Measurements from ENCODE around the gene LPO. TPM values are rescaled to one million over a fixed set of nuclear protein-coding genes. Genes with fewer than 3 reads are reported as not detected.
A peak's percentile ranks its signal among the peaks of the same experiment; 100 is the strongest.

LPO gene
- total and polyA plus RNA-seq, 2 donors (not counting 1 experiment from before 2014, with no cell fraction given), result not detected

DNA sequence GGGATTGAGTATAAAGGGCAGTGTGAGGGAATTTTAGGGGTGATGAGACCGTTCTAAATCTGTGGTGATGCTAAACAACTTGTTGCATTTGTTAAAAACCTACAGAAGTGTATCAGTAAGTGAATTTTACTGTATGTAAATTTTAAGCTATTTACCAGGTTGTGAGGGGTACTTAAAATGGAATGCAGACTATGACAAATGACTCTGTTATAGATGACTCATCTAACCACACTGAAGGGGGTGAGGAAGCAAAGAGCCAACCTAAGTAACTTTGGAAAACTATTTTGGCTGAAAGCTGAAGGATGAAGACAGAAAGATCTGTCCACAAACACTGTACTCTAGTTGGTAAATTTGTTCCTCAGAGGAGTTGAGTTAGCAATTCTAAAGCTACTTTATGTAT lies 14.1 kb upstream of the LPO start:
- no peak overlapping the region for H2AFZ ChIP-seq (ENCODE audit: low read length)
- no peaks in the 10 kb centered on the region for H4K20me1 ChIP-seq (ENCODE audit: control insufficient read depth, extremely low read depth, insufficient read depth, low read length)
- H3K27me3 ChIP-seq (ENCODE audit: control insufficient read depth, insufficient read depth, low read length), result no peaks in the 10 kb centered on the region
- no peak overlapping the region for H3K4me2 ChIP-seq (ENCODE audit: extremely low read depth, insufficient read depth, low read length)
- TF ChIP-seq EZH2 (IDR thresholded peaks at IDR 0.05; ENCODE audit: low read length, missing control alignments) (no peak), CTCF (conservative IDR thresholded peaks at IDR 0.05 in 1 of 2, IDR thresholded peaks at IDR 0.05 in 1 of 2; ENCODE audit: low read depth in 1 of 2, low read length in 2 of 2) (no peak)
- H3K79me2 ChIP-seq (ENCODE audit: control insufficient read depth, insufficient read depth, low read length), result no peaks in the 10 kb centered on the region
- no peaks in the 10 kb centered on the region for H3K36me3 ChIP-seq (ENCODE audit: control insufficient read depth, insufficient read depth, low read length)
- H3K4me3 ChIP-seq (replicated peaks in 1 of 4; ENCODE audit: control extremely low read depth in 1 of 4, insufficient read depth in 1 of 4, low read depth in 3 of 4, low read length in 4 of 4), result no peak overlapping the region
- H3K9me3 ChIP-seq (ENCODE audit: control insufficient read depth, insufficient read depth, low read depth, low read length), result no peaks in the 10 kb centered on the region
- H3K9ac ChIP-seq (ENCODE audit: insufficient read depth, low read length), result peak overlapping the region; percentile 23
- H3K4me1 ChIP-seq (ENCODE audit: control insufficient read depth, extremely low read depth, insufficient read depth, low read length), result no peaks in the 10 kb centered on the region
- H3K27ac ChIP-seq (ENCODE audit: insufficient read depth, low read length), result no peak overlapping the region
- DNase-seq (ENCODE audit: low read depth in 2 of 2), result peak; percentile 11 to 85

GRCh38 chr17:58227733-58228132 lies 10.7 kb upstream of the LPO start:
- Histone ChIP-seq H3K4me2 (ENCODE audit: extremely low read depth, insufficient read depth, low read length) (no peak overlapping the region), H3K4me3 (replicated peaks in 1 of 4; ENCODE audit: control extremely low read depth in 1 of 4, insufficient read depth in 1 of 4, low read depth in 3 of 4, low read length in 4 of 4) (no peak overlapping the region), H3K9me3 (ENCODE audit: control insufficient read depth, insufficient read depth, low read depth, low read length) (no peaks in the 10 kb centered on the region), H3K36me3 (ENCODE audit: control insufficient read depth, insufficient read depth, low read length) (no peaks in the 10 kb centered on the region), H3K9ac (ENCODE audit: insufficient read depth, low read length) (no peak overlapping the region), H3K27ac (ENCODE audit: insufficient read depth, low read length) (no peak overlapping the region), H4K20me1 (ENCODE audit: control insufficient read depth, extremely low read depth, insufficient read depth, low read length) (no peaks in the 10 kb centered on the region), H2AFZ (ENCODE audit: low read length) (no peak overlapping the region), H3K27me3 (ENCODE audit: control insufficient read depth, insufficient read depth, low read length) (no peaks in the 10 kb centered on the region), H3K4me1 (ENCODE audit: control insufficient read depth, extremely low read depth, insufficient read depth, low read length) (no peaks in the 10 kb centered on the region), H3K79me2 (ENCODE audit: control insufficient read depth, insufficient read depth, low read length) (no peaks in the 10 kb centered on the region)
- no peak for DNase-seq (ENCODE audit: low read depth in 2 of 2)
- no peak for TF ChIP-seq EZH2 (IDR thresholded peaks at IDR 0.05; ENCODE audit: low read length, missing control alignments)
- TF ChIP-seq CTCF (conservative IDR thresholded peaks at IDR 0.05 in 1 of 2, IDR thresholded peaks at IDR 0.05 in 1 of 2; ENCODE audit: low read depth in 1 of 2, low read length in 2 of 2), result no peak

GRCh38 chr17:58228679-58229078 lies 9.7 kb upstream of the LPO start:
- H4K20me1 ChIP-seq (ENCODE audit: control insufficient read depth, extremely low read depth, insufficient read depth, low read length), result no peaks in the 10 kb centered on the region
- H3K27ac ChIP-seq (ENCODE audit: insufficient read depth, low read length), result no peak overlapping the region
- H3K4me1 ChIP-seq (ENCODE audit: control insufficient read depth, extremely low read depth, insufficient read depth, low read length), result no peaks in the 10 kb centered on the region
- no peaks in the 10 kb centered on the region for H3K27me3 ChIP-seq (ENCODE audit: control insufficient read depth, insufficient read depth, low read length)
- H3K4me3 ChIP-seq (replicated peaks in 1 of 4; ENCODE audit: control extremely low read depth in 1 of 4, insufficient read depth in 1 of 4, low read depth in 3 of 4, low read length in 4 of 4), result no peak overlapping the region
- H3K4me2 ChIP-seq (ENCODE audit: extremely low read depth, insufficient read depth, low read length), result no peak overlapping the region
- no peaks in the 10 kb centered on the region for H3K9me3 ChIP-seq (ENCODE audit: control insufficient read depth, insufficient read depth, low read depth, low read length)
- H3K9ac ChIP-seq (ENCODE audit: insufficient read depth, low read length), result no peak overlapping the region
- no peak overlapping the region for H2AFZ ChIP-seq (ENCODE audit: low read length)
- no peak for DNase-seq (ENCODE audit: low read depth in 2 of 2)
- no peaks in the 10 kb centered on the region for H3K36me3 ChIP-seq (ENCODE audit: control insufficient read depth, insufficient read depth, low read length)
- TF ChIP-seq CTCF (conservative IDR thresholded peaks at IDR 0.05 in 1 of 2, IDR thresholded peaks at IDR 0.05 in 1 of 2; ENCODE audit: low read depth in 1 of 2, low read length in 2 of 2) (no peak), EZH2 (IDR thresholded peaks at IDR 0.05; ENCODE audit: low read length, missing control alignments) (no peak)
- no peaks in the 10 kb centered on the region for H3K79me2 ChIP-seq (ENCODE audit: control insufficient read depth, insufficient read depth, low read length)
